ENCODE data around the gene GLRA2.

The GLRA2 gene

GRCh38 chrX:14501327-14501726 is 28.0 kb upstream of the GLRA2 start:
- no peak for TF ChIP-seq CTCF (IDR thresholded peaks at IDR 0.05; ENCODE audit: insufficient read depth, low read length, poor library complexity, severe bottlenecking)
- H3K27me3 ChIP-seq (replicated peaks; ENCODE audit: control insufficient read depth, insufficient read depth, low read length): no peaks in the 10 kb centered on the region; the same call in 1 of the 2 replicates
- DNase-seq (ENCODE audit: extremely low read depth, insufficient read length): no peak
- H3K4me3 ChIP-seq (replicated peaks; ENCODE audit: low read depth, low read length): no peak overlapping the region
- H3K36me3 ChIP-seq (ENCODE audit: control insufficient read depth, insufficient read depth, low read length): no peaks in the 10 kb centered on the region

GRCh38 chrX:14504960-14505538 is 24.3 kb upstream of the GLRA2 start:
- Histone ChIP-seq H3K27me3 (replicated peaks; ENCODE audit: control insufficient read depth, insufficient read depth, low read length) (no peaks in the 10 kb centered on the region; the same call in 1 of the 2 replicates), H3K4me3 (replicated peaks; ENCODE audit: low read depth, low read length) (no peak overlapping the region), H3K36me3 (ENCODE audit: control insufficient read depth, insufficient read depth, low read length) (no peaks in the 10 kb centered on the region)
- no peak for DNase-seq (ENCODE audit: extremely low read depth, insufficient read length)
- TF ChIP-seq CTCF (IDR thresholded peaks at IDR 0.05; ENCODE audit: insufficient read depth, low read length, poor library complexity, severe bottlenecking): no peak

- DNase-seq (ENCODE audit: extremely low read depth, insufficient read length): no peak
- TF ChIP-seq CTCF (IDR thresholded peaks at IDR 0.05; ENCODE audit: insufficient read depth, low read length, poor library complexity, severe bottlenecking): no peak
- Histone ChIP-seq H3K4me3 (replicated peaks; ENCODE audit: low read depth, low read length) (no peak overlapping the region), H3K36me3 (ENCODE audit: control insufficient read depth, insufficient read depth, low read length) (no peaks in the 10 kb centered on the region), H3K27me3 (replicated peaks; ENCODE audit: control insufficient read depth, insufficient read depth, low read length) (no peaks in the 10 kb centered on the region)
Observed at GRCh38 chrX:14505648-14506047, 23.7 kb upstream of the GLRA2 start.

GRCh38 chrX:14506866-14507265 is 22.5 kb upstream of the GLRA2 start:
- Histone ChIP-seq H3K36me3 (ENCODE audit: control insufficient read depth, insufficient read depth, low read length) (no peaks in the 10 kb centered on the region), H3K4me3 (replicated peaks; ENCODE audit: low read depth, low read length) (no peak overlapping the region), H3K27me3 (replicated peaks; ENCODE audit: control insufficient read depth, insufficient read depth, low read length) (no peaks in the 10 kb centered on the region)
- no peak for DNase-seq (ENCODE audit: extremely low read depth, insufficient read length)
- no peak for TF ChIP-seq CTCF (IDR thresholded peaks at IDR 0.05; ENCODE audit: insufficient read depth, low read length, poor library complexity, severe bottlenecking)

- DNase-seq (ENCODE audit: extremely low read depth, insufficient read length): no peak
- H3K4me3 ChIP-seq (replicated peaks; ENCODE audit: low read depth, low read length): no peak overlapping the region
- no peak for TF ChIP-seq CTCF (IDR thresholded peaks at IDR 0.05; ENCODE audit: insufficient read depth, low read length, poor library complexity, severe bottlenecking)
- H3K36me3 ChIP-seq (ENCODE audit: control insufficient read depth, insufficient read depth, low read length): no peaks in the 10 kb centered on the region
- no peaks in the 10 kb centered on the region for H3K27me3 ChIP-seq (replicated peaks; ENCODE audit: control insufficient read depth, insufficient read depth, low read length)
Observed at GRCh38 chrX:14508025-14508690, 21.2 kb upstream of the GLRA2 start.
